ENCODE data around the gene SORCS2. TPM values are rescaled to one million over a fixed set of nuclear protein-coding genes. Genes with fewer than 3 reads are reported as not detected.

The SORCS2 gene
- polyA plus RNA-seq, 1 donor from 2014 or later, result 1.0 TPM

DNA sequence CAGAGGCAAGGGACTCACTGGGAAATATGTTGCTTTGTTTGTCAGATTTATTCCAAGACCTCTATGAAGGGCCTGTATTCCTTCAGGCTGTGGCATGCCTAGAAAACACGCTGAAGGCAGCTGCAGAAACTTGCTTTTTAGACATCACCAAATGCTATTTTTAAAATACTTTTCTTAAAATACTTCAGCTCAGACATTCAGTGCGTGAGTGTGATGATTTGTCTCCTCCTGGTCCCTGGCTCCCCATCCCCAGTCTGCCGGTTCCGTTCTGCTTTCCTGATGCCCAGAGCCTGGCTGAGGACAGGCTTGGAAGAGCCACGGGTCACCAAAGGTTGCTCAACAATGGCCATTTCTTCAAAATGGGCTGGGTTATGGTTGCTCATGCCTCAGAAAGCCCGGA is 187.4 kb downstream of the SORCS2 start:
- TF ChIP-seq CTCF (IDR thresholded peaks at IDR 0.05; ENCODE audit: poor library complexity, severe bottlenecking) (no peak), EP300 (conservative IDR thresholded peaks at IDR 0.05; ENCODE audit: poor library complexity, severe bottlenecking) (no peak), MXI1 (conservative IDR thresholded peaks at IDR 0.05; ENCODE audit: poor library complexity, severe bottlenecking) (no peak), EZH2 (IDR thresholded peaks at IDR 0.05; ENCODE audit: borderline replicate concordance, insufficient read depth, low read length, poor library complexity, severe bottlenecking) (no peak), POLR2AphosphoS5 (IDR thresholded peaks at IDR 0.05) (no peak), TAF1 (IDR thresholded peaks at IDR 0.05; ENCODE audit: low read depth) (no peak), SMC3 (conservative IDR thresholded peaks at IDR 0.05; ENCODE audit: poor library complexity) (no peak), RAD21 (conservative IDR thresholded peaks at IDR 0.05) (no peak)
- TF ChIP-seq, protein P1, sequence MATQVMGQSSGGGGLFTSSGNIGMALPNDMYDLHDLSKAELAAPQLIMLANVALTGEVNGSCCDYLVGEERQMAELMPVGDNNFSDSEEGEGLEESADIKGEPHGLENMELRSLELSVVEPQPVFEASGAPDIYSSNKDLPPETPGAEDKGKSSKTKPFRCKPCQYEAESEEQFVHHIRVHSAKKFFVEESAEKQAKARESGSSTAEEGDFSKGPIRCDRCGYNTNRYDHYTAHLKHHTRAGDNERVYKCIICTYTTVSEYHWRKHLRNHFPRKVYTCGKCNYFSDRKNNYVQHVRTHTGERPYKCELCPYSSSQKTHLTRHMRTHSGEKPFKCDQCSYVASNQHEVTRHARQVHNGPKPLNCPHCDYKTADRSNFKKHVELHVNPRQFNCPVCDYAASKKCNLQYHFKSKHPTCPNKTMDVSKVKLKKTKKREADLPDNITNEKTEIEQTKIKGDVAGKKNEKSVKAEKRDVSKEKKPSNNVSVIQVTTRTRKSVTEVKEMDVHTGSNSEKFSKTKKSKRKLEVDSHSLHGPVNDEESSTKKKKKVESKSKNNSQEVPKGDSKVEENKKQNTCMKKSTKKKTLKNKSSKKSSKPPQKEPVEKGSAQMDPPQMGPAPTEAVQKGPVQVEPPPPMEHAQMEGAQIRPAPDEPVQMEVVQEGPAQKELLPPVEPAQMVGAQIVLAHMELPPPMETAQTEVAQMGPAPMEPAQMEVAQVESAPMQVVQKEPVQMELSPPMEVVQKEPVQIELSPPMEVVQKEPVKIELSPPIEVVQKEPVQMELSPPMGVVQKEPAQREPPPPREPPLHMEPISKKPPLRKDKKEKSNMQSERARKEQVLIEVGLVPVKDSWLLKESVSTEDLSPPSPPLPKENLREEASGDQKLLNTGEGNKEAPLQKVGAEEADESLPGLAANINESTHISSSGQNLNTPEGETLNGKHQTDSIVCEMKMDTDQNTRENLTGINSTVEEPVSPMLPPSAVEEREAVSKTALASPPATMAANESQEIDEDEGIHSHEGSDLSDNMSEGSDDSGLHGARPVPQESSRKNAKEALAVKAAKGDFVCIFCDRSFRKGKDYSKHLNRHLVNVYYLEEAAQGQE (IDR thresholded peaks at IDR 0.05; ENCODE audit: borderline replicate concordance), result no peak
- Histone ChIP-seq H3K9me2 (ENCODE audit: insufficient read depth, low read length) (no peaks in the 10 kb centered on the region), H3K79me2 (replicated peaks; ENCODE audit: insufficient read depth, low read length) (no peaks in the 10 kb centered on the region), H3K4me2 (ENCODE audit: low read length) (no peak overlapping the region), H3K27ac (ENCODE audit: low read length) (no peak overlapping the region), H3K9me3 (ENCODE audit: low read length) (no peaks in the 10 kb centered on the region), H4K20me1 (ENCODE audit: insufficient read depth) (no peaks in the 10 kb centered on the region), H3K27me3 (ENCODE audit: insufficient read depth, low read depth, low read length) (no peaks in the 10 kb centered on the region), H3K36me3 (ENCODE audit: insufficient read depth, low read length) (no peaks in the 10 kb centered on the region), H3K9ac (ENCODE audit: low read length) (no peak overlapping the region), H3F3A (ENCODE audit: insufficient read depth, low read length, poor library complexity, severe bottlenecking) (no peaks in the 10 kb centered on the region), H3K4me3 (ENCODE audit: low read length) (no peak overlapping the region), H2AFZ (ENCODE audit: low read depth, low read length) (no peak overlapping the region)

- no peaks in the 10 kb centered on the region for H3K79me2 ChIP-seq (replicated peaks; ENCODE audit: insufficient read depth, low read length)
- H4K20me1 ChIP-seq (ENCODE audit: insufficient read depth), result no peaks in the 10 kb centered on the region
- H3F3A ChIP-seq (ENCODE audit: insufficient read depth, low read length, poor library complexity, severe bottlenecking), result no peaks in the 10 kb centered on the region
- no peaks in the 10 kb centered on the region for H3K9me2 ChIP-seq (ENCODE audit: insufficient read depth, low read length)
- H3K9me3 ChIP-seq (ENCODE audit: low read length), result no peaks in the 10 kb centered on the region
- H2AFZ ChIP-seq (ENCODE audit: low read depth, low read length), result no peak overlapping the region
- H3K27ac ChIP-seq (ENCODE audit: low read length), result no peak overlapping the region
- TF ChIP-seq SMC3 (conservative IDR thresholded peaks at IDR 0.05; ENCODE audit: poor library complexity) (no peak), TAF1 (IDR thresholded peaks at IDR 0.05; ENCODE audit: low read depth) (no peak), MXI1 (conservative IDR thresholded peaks at IDR 0.05; ENCODE audit: poor library complexity, severe bottlenecking) (no peak)
- TF ChIP-seq, protein P1 (IDR thresholded peaks at IDR 0.05; ENCODE audit: borderline replicate concordance), result no peak
- H3K9ac ChIP-seq (ENCODE audit: low read length), result no peak overlapping the region
- H3K4me2 ChIP-seq (ENCODE audit: low read length), result no peak overlapping the region
- H3K4me3 ChIP-seq (ENCODE audit: low read length), result no peak overlapping the region
- no peaks in the 10 kb centered on the region for H3K27me3 ChIP-seq (ENCODE audit: insufficient read depth, low read depth, low read length)
- H3K36me3 ChIP-seq (ENCODE audit: insufficient read depth, low read length), result no peaks in the 10 kb centered on the region
Measured at GRCh38 chr4:7381221-7381889, 189.0 kb downstream of the SORCS2 start.

Data from neural cell (in vitro differentiated cells).